OCI-LY7 (cell line): ENCODE results near the gene TMEM167B.

ENCODE experiments used
- CTCF ChIP-seq: fragments of 200-600 bp; sonication (generic); conservative IDR thresholded peaks from 2 replicates; pipeline ENCODE4 v1.5.1; 2014; ENCODE audit warnings: mild to moderate bottlenecking, antibody characterized with exemption, low read length, moderate library complexity, mixed read lengths
- EZH2phosphoT487 ChIP-seq: fragments of 200-600 bp; sonication (generic); IDR thresholded peaks from 2 replicates; pipeline ENCODE4 v1.6.1; 2018; ENCODE audit warnings: low read depth, borderline replicate concordance, mild to moderate bottlenecking, mixed run types, antibody characterized with exemption, low read length, moderate library complexity, mixed read lengths

GRCh38 chr1:109112652-109113285 lies 22.2 kb downstream of the TMEM167B start:
- peak; percentile 95 for TF ChIP-seq CTCF
- TF ChIP-seq EZH2phosphoT487: no peak
